Measurements from ENCODE around the gene ZMIZ1.

GRCh38 chr10:79112881-79113431, 44.2 kb downstream of the ZMIZ1 start:
- TF ChIP-seq CTCF (IDR thresholded peaks at IDR 0.05) (no peak), POLR2A (IDR thresholded peaks at IDR 0.05) (no peak), POLR2AphosphoS5 (IDR thresholded peaks at IDR 0.05) (no peak), EP300 (IDR thresholded peaks at IDR 0.05) (no peak)

Data from suprapubic skin (tissue), 4 donors.